HCT116 (cell line): Measurements from ENCODE around the gene CDHR3. TPM values are rescaled to one million over a fixed set of nuclear protein-coding genes. Genes with fewer than 3 reads are reported as not detected.

Experiments
- ATAC-seq: fragments of 200-7000 bp; cut with Tn5 transposase; 2 replicates; pipeline ENCODE4 v1.9.1; 2020; ENCODE audit warnings: mild to moderate bottlenecking, moderate library complexity
- BruUV-seq: library from RNA; stranded (reverse); fragments of 400-500 nt; replicated peaks from 2 replicates; lab custom pipeline; 2021; lab: Mats Ljungman, UMichigan
- CTCF ChIA-PET: fragments of 300-600 bp; sonication (Branson Sonifier 250); formaldehyde crosslinking; loops from one replicate; lab custom pipeline; 2021; ENCODE audit warnings: antibody characterized with exemption; lab: Charles Lee
- POLR2A ChIA-PET: fragments of 300-600, 350-600 bp; sonication (Branson Sonifier 250); formaldehyde crosslinking; loops from one replicate; lab custom pipeline; 2021; ENCODE audit warnings: antibody characterized with exemption; lab: Charles Lee
- RAD21 ChIA-PET, 2 experiments: fragments of 300-600 bp; sonication (Branson Sonifier 250); formaldehyde crosslinking; loops; one replicate each; lab custom pipeline; 2023; ENCODE audit warnings: low total read pairs in 2 of 2; ENCODE audit not compliant: uncharacterized antibody in 2 of 2, unreplicated experiment in 2 of 2, low non-redundant PET in 1 of 2; lab: Charles Lee
- DNase-seq: peaks from one replicate; pipeline ENCODE4 v3.0.0-alpha.2; 2010; ENCODE audit warnings: low read depth, low spot score
- H2AFZ ChIP-seq: fragments of 200-600 bp; shearing (Covaris generic), sonication (generic); 2 replicates; pipeline ENCODE4 v1.6.1; 2017; ENCODE audit warnings: low read depth, mixed run types, mixed read lengths, antibody characterized with exemption, low read length; ENCODE audit not compliant: poor library complexity, severe bottlenecking
- H3K27ac ChIP-seq: 2 replicates; pipeline ENCODE4 v1.5.1; 2012; ENCODE audit warnings: low read depth, low read length
- H3K27me3 ChIP-seq: fragments of 200-600 bp; sonication (generic); 2 replicates; pipeline ENCODE4 v1.6.1; 2016; ENCODE audit warnings: mixed run types, low read length, mixed read lengths; ENCODE audit not compliant: insufficient read depth
- H3K36me3 ChIP-seq, 2 experiments: fragments of 200-500 bp in 1 of 2; fragments of 200-600 bp in 1 of 2; sonication (Bioruptor generic) in 1 of 2; sonication (generic) in 1 of 2; 2 replicates each; pipeline versions ENCODE4 v1.5.1 to v1.6.1; 2014 to 2016; ENCODE audit warnings: low read length in 2 of 2, inconsistent platforms in 1 of 2, mixed read lengths in 1 of 2, mixed run types in 1 of 2; ENCODE audit not compliant: insufficient read depth in 2 of 2, control insufficient read depth in 1 of 2
- H3K4me1 ChIP-seq, 2 experiments: fragments of 200-600 bp in 1 of 2; sonication (generic) in 1 of 2; 2 replicates each; pipeline versions ENCODE4 v1.5.1 to v1.6.1; 2012 to 2017; ENCODE audit warnings: low read length in 2 of 2, inconsistent platforms in 1 of 2, mild to moderate bottlenecking in 1 of 2, mixed read lengths in 1 of 2, mixed run types in 1 of 2, moderate library complexity in 1 of 2; ENCODE audit not compliant: insufficient read depth in 2 of 2, control insufficient read depth in 1 of 2
- H3K4me2 ChIP-seq: fragments of 200-600 bp; sonication (generic); 2 replicates; pipeline ENCODE4 v1.6.1; 2017; ENCODE audit warnings: mixed run types, low read length, mixed read lengths
- H3K4me3 ChIP-seq, 2 experiments: fragments of 200-600 bp in 1 of 2; sonication (generic) in 1 of 2; replicated peaks in 1 of 2; 2 replicates each; pipeline ENCODE4 v1.5.1; 2011 to 2016; ENCODE audit warnings: low read length in 2 of 2, control low read depth in 1 of 2, low read depth in 1 of 2, mild to moderate bottlenecking in 1 of 2, mixed read lengths in 1 of 2, mixed run types in 1 of 2
- H3K79me2 ChIP-seq: fragments of 200-600 bp; sonication (generic); 2 replicates; pipeline ENCODE4 v1.6.1; 2017; ENCODE audit warnings: mild to moderate bottlenecking, mixed run types, low read length, moderate library complexity, mixed read lengths; ENCODE audit not compliant: insufficient read depth
- H3K9ac ChIP-seq: fragments of 200-600 bp; sonication (generic); 2 replicates; pipeline ENCODE4 v1.6.1; 2016; ENCODE audit warnings: low read length, mixed read lengths
- H3K9me2 ChIP-seq: fragments of 200-600 bp; sonication (generic), shearing (Covaris generic); 2 replicates; pipeline ENCODE4 v1.6.1; 2017; ENCODE audit warnings: mixed run types, mild to moderate bottlenecking, moderate library complexity; ENCODE audit not compliant: insufficient read depth
- H3K9me3 ChIP-seq, 2 experiments: fragments of 200-500 bp in 1 of 2; fragments of 200-600 bp in 1 of 2; sonication (Bioruptor generic) in 1 of 2; sonication (generic) in 1 of 2; 2 replicates each; pipeline ENCODE4 v1.6.1; 2014 to 2017; ENCODE audit warnings: low read length in 2 of 2, mixed read lengths in 2 of 2, inconsistent platforms in 1 of 2, low read depth in 1 of 2, mild to moderate bottlenecking in 1 of 2, mixed run types in 1 of 2, moderate library complexity in 1 of 2; ENCODE audit not compliant: control insufficient read depth in 1 of 2, insufficient read depth in 1 of 2
- H4K20me1 ChIP-seq: fragments of 200-600 bp; sonication (generic), shearing (Covaris generic); 2 replicates; pipeline ENCODE4 v1.6.1; 2017; ENCODE audit warnings: mixed run types, mild to moderate bottlenecking, moderate library complexity; ENCODE audit not compliant: insufficient read depth
- ATF3 ChIP-seq: IDR thresholded peaks from 2 replicates; pipeline ENCODE4 v1.6.1; 2012
- CBX3 ChIP-seq: IDR thresholded peaks from 2 replicates; pipeline ENCODE4 v1.6.1; 2012; ENCODE audit warnings: low read depth
- CEBPB ChIP-seq: IDR thresholded peaks from 2 replicates; pipeline ENCODE4 v1.6.1; 2012; ENCODE audit warnings: low read depth
- EZH2 ChIP-seq: fragments of 200-600 bp; sonication (generic); IDR thresholded peaks from 2 replicates; pipeline ENCODE4 v1.6.1; 2017; ENCODE audit warnings: antibody characterized with exemption, mixed run types
- EZH2phosphoT487 ChIP-seq: fragments of 200-600 bp; IDR thresholded peaks from 2 replicates; pipeline ENCODE4 v1.6.1; 2018; ENCODE audit warnings: antibody characterized with exemption, borderline replicate concordance
- FOSL1 ChIP-seq: IDR thresholded peaks from 2 replicates; pipeline ENCODE4 v1.6.1; 2012; ENCODE audit warnings: low read depth
- JUND ChIP-seq: IDR thresholded peaks from 2 replicates; pipeline ENCODE4 v1.6.1; 2012
- POLR2A ChIP-seq: IDR thresholded peaks from 2 replicates; pipeline ENCODE4 v1.7.0; 2011; ENCODE audit warnings: borderline replicate concordance; ENCODE audit not compliant: insufficient read depth, insufficient read length; ENCODE audit errors: extremely low read depth
- POLR2AphosphoS5 ChIP-seq: IDR thresholded peaks from 2 replicates; pipeline ENCODE4 v1.6.1; 2011; ENCODE audit warnings: mild to moderate bottlenecking, low read depth, low read length, moderate library complexity
- SIN3A ChIP-seq: IDR thresholded peaks from 2 replicates; pipeline ENCODE4 v1.6.1; 2012; ENCODE audit warnings: low read depth
- SP1 ChIP-seq: IDR thresholded peaks from 2 replicates; pipeline ENCODE4 v1.6.1; 2012; ENCODE audit warnings: low read depth
- ZBTB33 ChIP-seq: IDR thresholded peaks from 2 replicates; pipeline ENCODE4 v1.6.1; 2011; ENCODE audit warnings: mild to moderate bottlenecking, low read length, moderate library complexity; ENCODE audit not compliant: insufficient replicate concordance; ENCODE audit errors: extremely low read depth
- ZFX ChIP-seq: fragments of 450-650 bp; IDR thresholded peaks from 2 replicates; pipeline ENCODE4 v1.6.1; 2017
- intact Hi-C: fragments of 100-400 bp; cut with micrococcal nuclease; formaldehyde crosslinking; loops from 2 replicates; pipeline ENCODE4 v1.10.0; 2022
- total RNA-seq: library from RNA; stranded (reverse); gene quantifications from one replicate; pipeline ENCODE4 v1.2.1, GENCODE V29; 2021; ENCODE audit not compliant: unreplicated experiment
- TF ChIP-seq, protein P1 (sequence below): IDR thresholded peaks from 2 replicates; pipeline ENCODE4 v1.6.1; 2012
- TF ChIP-seq, protein P2 (sequence below): IDR thresholded peaks from 2 replicates; pipeline ENCODE4 v1.6.1; 2012; ENCODE audit warnings: low read depth
- TF ChIP-seq, protein P3 (sequence below), 3 experiments: fragments of 200-600 bp in 1 of 3; sonication (generic) in 1 of 3; IDR thresholded peaks in 2 of 3; conservative IDR thresholded peaks in 1 of 3; 2 replicates each; pipeline ENCODE4 v1.5.1; 2012 to 2017; ENCODE audit warnings: low read depth in 2 of 3, low read length in 2 of 3, antibody characterized with exemption in 1 of 3, borderline replicate concordance in 1 of 3, control low read depth in 1 of 3, mild to moderate bottlenecking in 1 of 3, mixed read lengths in 1 of 3, mixed run types in 1 of 3, moderate library complexity in 1 of 3; ENCODE audit not compliant: insufficient read depth in 1 of 3

The CDHR3 gene
- total RNA-seq, 1 experiment from 2014 or later, result 5.5 TPM

DNA sequence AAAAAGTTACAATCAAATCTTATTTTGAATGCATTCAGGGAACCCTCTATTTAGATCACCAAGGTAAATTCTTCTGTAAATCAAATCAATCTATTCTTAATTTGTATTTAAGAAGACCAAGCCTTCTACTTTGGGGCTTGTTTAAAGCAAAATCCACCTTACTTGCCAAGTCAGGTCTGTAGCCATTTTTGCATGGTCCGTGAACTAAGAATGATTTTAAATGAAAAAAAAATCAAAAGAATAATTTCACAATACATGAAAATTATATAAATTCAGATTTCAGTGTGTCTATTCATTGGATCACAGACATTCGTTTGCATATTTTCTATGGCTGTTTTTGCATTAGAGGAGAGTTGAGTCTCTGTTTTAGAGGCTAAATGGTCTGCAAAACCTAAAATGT lies 89.6 kb downstream of the CDHR3 start (continued):
- TF ChIP-seq ATF3 (no peak), FOSL1 (no peak), POLR2AphosphoS5 (no peak), ZFX (no peak), CBX3 (no peak), ZBTB33 (no peak)
- TF ChIP-seq, protein P1, sequence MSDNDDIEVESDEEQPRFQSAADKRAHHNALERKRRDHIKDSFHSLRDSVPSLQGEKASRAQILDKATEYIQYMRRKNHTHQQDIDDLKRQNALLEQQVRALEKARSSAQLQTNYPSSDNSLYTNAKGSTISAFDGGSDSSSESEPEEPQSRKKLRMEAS, result no peak

GRCh38 chr7:106053109-106053508 lies 90.0 kb downstream of the CDHR3 start:
- Histone ChIP-seq H3K9me3 (no peaks in the 10 kb centered on the region), H3K4me2 (no peak overlapping the region), H3K9me2 (no peaks in the 10 kb centered on the region), H3K4me1 (peaks cover 0 to 5% of the 10 kb centered on the region in 2 experiments; a peak in 1 of 4 replicates), H3K4me3 (no peak overlapping the region), H3K27ac (no peak overlapping the region), H2AFZ (no peak overlapping the region), H3K36me3 (no peaks in the 10 kb centered on the region), H3K27me3 (no peaks in the 10 kb centered on the region), H3K9ac (no peak overlapping the region), H4K20me1 (no peaks in the 10 kb centered on the region), H3K79me2 (no peaks in the 10 kb centered on the region)
- intact Hi-C loops, result no loop called here
- no peak for DNase-seq
- POLR2A ChIA-PET, result no interaction called here
- no TSS peak for BruUV-seq
- ATAC-seq, result no peak
- RAD21 ChIA-PET, result no interaction called here
- CTCF ChIA-PET, result interaction anchor here (1.3 to 1.5 kb wide), 2 partner anchors 10 to 101 kb away, joined by 3 to 4 read pairs; no protein-coding TSS in a partner anchor
- TF ChIP-seq SIN3A (no peak), POLR2A (no peak), EZH2 (no peak), JUND (no peak), CEBPB (no peak), EZH2phosphoT487 (no peak), SP1 (no peak), ZFX (no peak)
- TF ChIP-seq, protein P1, result no peak
- TF ChIP-seq, protein P2, sequence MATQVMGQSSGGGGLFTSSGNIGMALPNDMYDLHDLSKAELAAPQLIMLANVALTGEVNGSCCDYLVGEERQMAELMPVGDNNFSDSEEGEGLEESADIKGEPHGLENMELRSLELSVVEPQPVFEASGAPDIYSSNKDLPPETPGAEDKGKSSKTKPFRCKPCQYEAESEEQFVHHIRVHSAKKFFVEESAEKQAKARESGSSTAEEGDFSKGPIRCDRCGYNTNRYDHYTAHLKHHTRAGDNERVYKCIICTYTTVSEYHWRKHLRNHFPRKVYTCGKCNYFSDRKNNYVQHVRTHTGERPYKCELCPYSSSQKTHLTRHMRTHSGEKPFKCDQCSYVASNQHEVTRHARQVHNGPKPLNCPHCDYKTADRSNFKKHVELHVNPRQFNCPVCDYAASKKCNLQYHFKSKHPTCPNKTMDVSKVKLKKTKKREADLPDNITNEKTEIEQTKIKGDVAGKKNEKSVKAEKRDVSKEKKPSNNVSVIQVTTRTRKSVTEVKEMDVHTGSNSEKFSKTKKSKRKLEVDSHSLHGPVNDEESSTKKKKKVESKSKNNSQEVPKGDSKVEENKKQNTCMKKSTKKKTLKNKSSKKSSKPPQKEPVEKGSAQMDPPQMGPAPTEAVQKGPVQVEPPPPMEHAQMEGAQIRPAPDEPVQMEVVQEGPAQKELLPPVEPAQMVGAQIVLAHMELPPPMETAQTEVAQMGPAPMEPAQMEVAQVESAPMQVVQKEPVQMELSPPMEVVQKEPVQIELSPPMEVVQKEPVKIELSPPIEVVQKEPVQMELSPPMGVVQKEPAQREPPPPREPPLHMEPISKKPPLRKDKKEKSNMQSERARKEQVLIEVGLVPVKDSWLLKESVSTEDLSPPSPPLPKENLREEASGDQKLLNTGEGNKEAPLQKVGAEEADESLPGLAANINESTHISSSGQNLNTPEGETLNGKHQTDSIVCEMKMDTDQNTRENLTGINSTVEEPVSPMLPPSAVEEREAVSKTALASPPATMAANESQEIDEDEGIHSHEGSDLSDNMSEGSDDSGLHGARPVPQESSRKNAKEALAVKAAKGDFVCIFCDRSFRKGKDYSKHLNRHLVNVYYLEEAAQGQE, result no peak
- TF ChIP-seq, protein P3, sequence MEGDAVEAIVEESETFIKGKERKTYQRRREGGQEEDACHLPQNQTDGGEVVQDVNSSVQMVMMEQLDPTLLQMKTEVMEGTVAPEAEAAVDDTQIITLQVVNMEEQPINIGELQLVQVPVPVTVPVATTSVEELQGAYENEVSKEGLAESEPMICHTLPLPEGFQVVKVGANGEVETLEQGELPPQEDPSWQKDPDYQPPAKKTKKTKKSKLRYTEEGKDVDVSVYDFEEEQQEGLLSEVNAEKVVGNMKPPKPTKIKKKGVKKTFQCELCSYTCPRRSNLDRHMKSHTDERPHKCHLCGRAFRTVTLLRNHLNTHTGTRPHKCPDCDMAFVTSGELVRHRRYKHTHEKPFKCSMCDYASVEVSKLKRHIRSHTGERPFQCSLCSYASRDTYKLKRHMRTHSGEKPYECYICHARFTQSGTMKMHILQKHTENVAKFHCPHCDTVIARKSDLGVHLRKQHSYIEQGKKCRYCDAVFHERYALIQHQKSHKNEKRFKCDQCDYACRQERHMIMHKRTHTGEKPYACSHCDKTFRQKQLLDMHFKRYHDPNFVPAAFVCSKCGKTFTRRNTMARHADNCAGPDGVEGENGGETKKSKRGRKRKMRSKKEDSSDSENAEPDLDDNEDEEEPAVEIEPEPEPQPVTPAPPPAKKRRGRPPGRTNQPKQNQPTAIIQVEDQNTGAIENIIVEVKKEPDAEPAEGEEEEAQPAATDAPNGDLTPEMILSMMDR (IDR thresholded peaks at IDR 0.05 in 2 of 3, conservative IDR thresholded peaks at IDR 0.05 in 1 of 3; ENCODE audit: borderline replicate concordance in 1 of 3, insufficient read depth in 1 of 3, low read depth in 2 of 3, low read length in 2 of 3), result no peak
